Endothelial cell of umbilical vein (primary cell): Measurements from ENCODE around the gene MAPT. TPM values are rescaled to one million over a fixed set of nuclear protein-coding genes. Genes with fewer than 3 reads are reported as not detected.

ENCODE experiments used
- BruUV-seq: library from RNA; stranded (reverse); fragments of 400-500 nt; replicated peaks from 2 replicates; lab custom pipeline; 2021; lab: Mats Ljungman, UMichigan
- CTCF ChIA-PET: fragments of 300-600, 350-600 bp; sonication (Branson Sonifier 250); formaldehyde crosslinking; loops from one replicate; lab custom pipeline; 2021; ENCODE audit warnings: antibody characterized with exemption, inconsistent platforms; lab: Charles Lee
- POLR2A ChIA-PET: fragments of 300-600, 350-600 bp; sonication (Branson Sonifier 250); formaldehyde crosslinking; loops from one replicate; lab custom pipeline; 2021; ENCODE audit warnings: antibody characterized with exemption, inconsistent platforms; lab: Charles Lee
- DNase-seq: peaks from one replicate; pipeline ENCODE4 v3.0.0-alpha.2; 2011; ENCODE audit warnings: low read depth, low spot score
- FAIRE-seq: peaks from 2 replicates; lab custom pipeline; 2011; peaks lifted over from hg19 to GRCh38; lab: Jason Lieb, UNC
- H2AFZ ChIP-seq: 2 replicates; pipeline ENCODE4 v1.6.0; 2012; ENCODE audit warnings: low read depth, low read length, control low read depth, inconsistent platforms
- H3K27ac ChIP-seq: 2 replicates; pipeline ENCODE4 v1.5.1; 2011; ENCODE audit warnings: low read depth, mild to moderate bottlenecking, control low read depth, low read length, moderate library complexity; ENCODE audit not compliant: insufficient read depth
- H3K27me3 ChIP-seq, 2 experiments: 2 replicates each; pipeline versions ENCODE4 v1.6.0 to v1.6.1; 2011; ENCODE audit warnings: low read length in 2 of 2, mixed read lengths in 1 of 2; ENCODE audit not compliant: control insufficient read depth in 2 of 2, insufficient read depth in 2 of 2
- H3K36me3 ChIP-seq, 2 experiments: 2 replicates in 1 of 2; 3 replicates in 1 of 2; pipeline ENCODE4 v1.5.1; 2011; ENCODE audit warnings: low read length in 2 of 2, mild to moderate bottlenecking in 1 of 2, moderate library complexity in 1 of 2; ENCODE audit not compliant: control insufficient read depth in 2 of 2, insufficient read depth in 2 of 2; ENCODE audit errors: extremely low read depth in 1 of 2
- H3K4me1 ChIP-seq: 3 replicates; pipeline ENCODE4 v1.5.1; 2011; ENCODE audit warnings: mild to moderate bottlenecking, low read length; ENCODE audit not compliant: control insufficient read depth, insufficient read depth; ENCODE audit errors: extremely low read depth
- H3K4me2 ChIP-seq: 2 replicates; pipeline ENCODE4 v1.6.1; 2011; ENCODE audit warnings: low read length, control low read depth, mixed read lengths; ENCODE audit not compliant: insufficient read depth
- H3K4me3 ChIP-seq, 3 experiments: fragments of 200-600 bp in 1 of 3; sonication (generic), shearing (Covaris generic) in 1 of 3; replicated peaks in 1 of 3; 2 replicates each; pipeline ENCODE4 v1.5.1; 2011 to 2016; ENCODE audit warnings: control low read depth in 3 of 3, low read length in 3 of 3, mild to moderate bottlenecking in 2 of 3, inconsistent platforms in 1 of 3, low read depth in 1 of 3, moderate library complexity in 1 of 3; ENCODE audit not compliant: insufficient read depth in 1 of 3
- H3K79me2 ChIP-seq: 2 replicates; pipeline ENCODE4 v1.6.0; 2012; ENCODE audit warnings: low read length, inconsistent platforms; ENCODE audit not compliant: control insufficient read depth, insufficient read depth
- H3K9ac ChIP-seq: replicated peaks from 2 replicates; pipeline ENCODE3; 2011; ENCODE audit warnings: low read length, control low read depth; ENCODE audit not compliant: insufficient read depth; ENCODE audit errors: extremely low read depth
- H3K9me1 ChIP-seq: replicated peaks from 3 replicates; pipeline ENCODE4 v1.6.0; 2011; ENCODE audit warnings: mild to moderate bottlenecking, low read length; ENCODE audit not compliant: control insufficient read depth, insufficient read depth; ENCODE audit errors: extremely low read depth
- H3K9me3 ChIP-seq: replicated peaks from 2 replicates; pipeline ENCODE4 v1.5.1; 2012; ENCODE audit warnings: low read length, inconsistent platforms; ENCODE audit not compliant: control insufficient read depth, insufficient read depth
- H4K20me1 ChIP-seq: replicated peaks from 2 replicates; pipeline ENCODE3; 2011; ENCODE audit warnings: mild to moderate bottlenecking, low read length; ENCODE audit not compliant: control insufficient read depth, insufficient read depth; ENCODE audit errors: extremely low read depth
- CTCF ChIP-seq, 2 donors: IDR thresholded peaks; 1 replicate in 1 of 2; 2 replicates in 1 of 2; pipeline ENCODE4 v1.5.1; 2011; ENCODE audit warnings: low read length in 2 of 2, mild to moderate bottlenecking in 2 of 2, moderate library complexity in 2 of 2, control low read depth in 1 of 2, inconsistent platforms in 1 of 2, low read depth in 1 of 2; ENCODE audit not compliant: insufficient read depth in 1 of 2; ENCODE audit errors: extremely low read depth in 1 of 2
- EZH2 ChIP-seq: IDR thresholded peaks from 2 replicates; pipeline ENCODE4 v1.6.1; 2012; ENCODE audit warnings: borderline replicate concordance, low read depth, mild to moderate bottlenecking, moderate library complexity, low read length, inconsistent platforms; ENCODE audit not compliant: severe bottlenecking
- FOS ChIP-seq: IDR thresholded peaks from 2 replicates; pipeline ENCODE4 v1.6.1; 2011; ENCODE audit warnings: mild to moderate bottlenecking, low read length, moderate library complexity, borderline replicate concordance; ENCODE audit not compliant: insufficient read depth
- GATA2 ChIP-seq: IDR thresholded peaks from 2 replicates; pipeline ENCODE4 v1.7.0; 2011; ENCODE audit warnings: low read depth, mild to moderate bottlenecking, moderate library complexity, mixed read lengths, low read length; ENCODE audit not compliant: insufficient read length, insufficient read depth
- JUN ChIP-seq: IDR thresholded peaks from 2 replicates; pipeline ENCODE4 v1.6.1; 2011; ENCODE audit warnings: borderline replicate concordance, low read depth; ENCODE audit not compliant: insufficient read length, insufficient read depth
- MAX ChIP-seq: IDR thresholded peaks from 2 replicates; pipeline ENCODE4 v1.6.1; 2011; ENCODE audit not compliant: insufficient read depth, insufficient read length
- MYC ChIP-seq: IDR thresholded peaks from one replicate; pipeline ENCODE4 v1.6.1; 2011; ENCODE audit warnings: mild to moderate bottlenecking, low read depth, low read length
- POLR2A ChIP-seq: IDR thresholded peaks from 2 replicates; pipeline ENCODE4 v1.6.1; 2012; ENCODE audit warnings: low read depth, mild to moderate bottlenecking, control low read depth, low read length
- POLR2AphosphoS5 ChIP-seq: IDR thresholded peaks from 2 replicates; pipeline ENCODE4 v1.6.1; 2012; ENCODE audit warnings: low read depth, mild to moderate bottlenecking, control low read depth, low read length, moderate library complexity; ENCODE audit not compliant: insufficient read depth
- dilution Hi-C: fragments of 300-500 bp; cut with MboI; formaldehyde crosslinking; loops from one replicate; pipeline ENCODE4 v1.15.0; 2019; ENCODE audit warnings: low sequenced_read_pairs; ENCODE audit not compliant: extremely low pct_ligation_motif_present
- intact Hi-C: fragments of 100-400 bp; cut with micrococcal nuclease; formaldehyde crosslinking; loops from one replicate; pipeline ENCODE4 v1.10.0; 2022
- polyA plus RNA-seq, 4 experiments: library from polyadenylated mRNA; depleted of rRNA in 3 of 4; stranded (reverse) in 3 of 4; unstranded in 1 of 4; fragments of >200 nt; gene quantifications; 2 replicates each; pipeline versions ENCODE4 v1.2.1 to v1.2.3, GENCODE V29; 2011 to 2012; ENCODE audit warnings: missing spikeins in 1 of 4
- total RNA-seq: library from RNA; stranded (reverse); gene quantifications from 2 replicates; pipeline ENCODE4 v1.2.3, GENCODE V29; 2021

MAPT gene
- total and polyA plus RNA-seq, 2 donors (not counting 3 experiments of a cell fraction or from before 2014, with no cell fraction given): 0.04 to 0.51 TPM

DNA sequence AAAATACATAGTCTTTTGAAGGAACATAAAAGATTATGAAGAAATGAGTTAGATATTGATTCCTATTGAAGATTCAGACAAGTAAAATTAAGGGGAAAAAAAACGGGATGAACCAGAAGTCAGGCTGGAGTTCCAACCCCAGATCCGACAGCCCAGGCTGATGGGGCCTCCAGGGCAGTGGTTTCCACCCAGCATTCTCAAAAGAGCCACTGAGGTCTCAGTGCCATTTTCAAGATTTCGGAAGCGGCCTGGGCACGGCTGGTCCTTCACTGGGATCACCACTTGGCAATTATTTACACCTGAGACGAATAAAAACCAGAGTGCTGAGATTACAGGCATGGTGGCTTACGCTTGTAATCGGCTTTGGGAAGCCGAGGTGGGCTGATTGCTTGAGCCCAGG is 114.2 kb downstream of the MAPT start:
- no TSS peak for BruUV-seq
- H3K79me2 ChIP-seq: no peaks in the 10 kb centered on the region
- no peak overlapping the region for H3K4me2 ChIP-seq
- ChIA-PET CTCF (interaction anchor here (0.5 to 2.4 kb wide), 3 partner anchors 9 to 208 kb away, joined by 4 to 12 read pairs (median 5); no protein-coding TSS in a partner anchor), POLR2A (no interaction called here)
- no peaks in the 10 kb centered on the region for H3K9me1 ChIP-seq
- dilution Hi-C loops: no loop called here
- no peaks in the 10 kb centered on the region for H4K20me1 ChIP-seq
- no peak for TF ChIP-seq EZH2
- peaks cover 0 to 2% of the 10 kb centered on the region in 2 experiments for H3K27me3 ChIP-seq
- H3K4me1 ChIP-seq: no peaks in the 10 kb centered on the region
- intact Hi-C loops: no loop called here
- no peak for FAIRE-seq
- no peak overlapping the region for H2AFZ ChIP-seq
- no peak overlapping the region for H3K9ac ChIP-seq
- H3K27ac ChIP-seq: no peak overlapping the region
- DNase-seq: no peak
- no peaks in the 10 kb centered on the region for H3K9me3 ChIP-seq
- no peaks in the 10 kb centered on the region for H3K36me3 ChIP-seq
- H3K4me3 ChIP-seq: no peak overlapping the region

DNA sequence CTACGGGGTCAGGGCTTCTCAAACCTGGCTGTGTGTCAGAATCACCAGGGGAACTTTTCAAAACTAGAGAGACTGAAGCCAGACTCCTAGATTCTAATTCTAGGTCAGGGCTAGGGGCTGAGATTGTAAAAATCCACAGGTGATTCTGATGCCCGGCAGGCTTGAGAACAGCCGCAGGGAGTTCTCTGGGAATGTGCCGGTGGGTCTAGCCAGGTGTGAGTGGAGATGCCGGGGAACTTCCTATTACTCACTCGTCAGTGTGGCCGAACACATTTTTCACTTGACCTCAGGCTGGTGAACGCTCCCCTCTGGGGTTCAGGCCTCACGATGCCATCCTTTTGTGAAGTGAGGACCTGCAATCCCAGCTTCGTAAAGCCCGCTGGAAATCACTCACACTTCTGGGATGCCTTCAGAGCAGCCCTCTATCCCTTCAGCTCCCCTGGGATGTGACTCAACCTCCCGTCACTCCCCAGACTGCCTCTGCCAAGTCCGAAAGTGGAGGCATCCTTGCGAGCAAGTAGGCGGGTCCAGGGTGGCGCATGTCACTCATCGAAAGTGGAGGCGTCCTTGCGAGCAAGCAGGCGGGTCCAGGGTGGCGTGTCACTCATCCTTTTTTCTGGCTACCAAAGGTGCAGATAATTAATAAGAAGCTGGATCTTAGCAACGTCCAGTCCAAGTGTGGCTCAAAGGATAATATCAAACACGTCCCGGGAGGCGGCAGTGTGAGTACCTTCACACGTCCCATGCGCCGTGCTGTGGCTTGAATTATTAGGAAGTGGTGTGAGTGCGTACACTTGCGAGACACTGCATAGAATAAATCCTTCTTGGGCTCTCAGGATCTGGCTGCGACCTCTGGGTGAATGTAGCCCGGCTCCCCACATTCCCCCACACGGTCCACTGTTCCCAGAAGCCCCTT is 115.6 kb downstream of the MAPT start:
- FAIRE-seq: no peak
- H3K4me1 ChIP-seq: no peaks in the 10 kb centered on the region
- H3K9me3 ChIP-seq: no peaks in the 10 kb centered on the region
- no peak overlapping the region for H3K4me2 ChIP-seq
- no peaks in the 10 kb centered on the region for H4K20me1 ChIP-seq
- TF ChIP-seq MAX (no peak), JUN (no peak), CTCF (IDR thresholded peaks at IDR 0.05; ENCODE audit: extremely low read depth in 1 of 2, insufficient read depth in 1 of 2, low read depth in 1 of 2, low read length in 2 of 2) (no peak), EZH2 (no peak), FOS (no peak), MYC (no peak), POLR2A (no peak), GATA2 (no peak), POLR2AphosphoS5 (no peak)
- no peak for DNase-seq
- ChIA-PET POLR2A (no interaction called here), CTCF (interaction anchor here (1.8 kb wide), 1 partner anchor 203 kb away, joined by 4 read pairs; no protein-coding TSS in a partner anchor)
- dilution Hi-C loops: no loop called here
- no peaks in the 10 kb centered on the region for H3K36me3 ChIP-seq
- no peaks in the 10 kb centered on the region for H3K9me1 ChIP-seq
- no peak overlapping the region for H3K27ac ChIP-seq
- intact Hi-C loops: no loop called here
- no peaks in the 10 kb centered on the region for H3K79me2 ChIP-seq
- no peak overlapping the region for H3K9ac ChIP-seq
- no peak overlapping the region for H3K4me3 ChIP-seq
- no peak overlapping the region for H2AFZ ChIP-seq
- peaks cover 0 to 2% of the 10 kb centered on the region in 2 experiments for H3K27me3 ChIP-seq
- BruUV-seq: no TSS peak
